ENCODE results near the gene SPATC1L. TPM values are rescaled to one million over a fixed set of nuclear protein-coding genes. Genes with fewer than 3 reads are reported as not detected.
"Not testable (repeated sequence)": the region's sequence is repeated elsewhere in the genome, so short reads cannot be mapped to it uniquely, and the experiment has no call there.

The SPATC1L gene
- polyA plus RNA-seq, 2 of the 4 experiments (the other 2 are of a cell fraction) = 0.14 TPM; not detected in 1

DNA sequence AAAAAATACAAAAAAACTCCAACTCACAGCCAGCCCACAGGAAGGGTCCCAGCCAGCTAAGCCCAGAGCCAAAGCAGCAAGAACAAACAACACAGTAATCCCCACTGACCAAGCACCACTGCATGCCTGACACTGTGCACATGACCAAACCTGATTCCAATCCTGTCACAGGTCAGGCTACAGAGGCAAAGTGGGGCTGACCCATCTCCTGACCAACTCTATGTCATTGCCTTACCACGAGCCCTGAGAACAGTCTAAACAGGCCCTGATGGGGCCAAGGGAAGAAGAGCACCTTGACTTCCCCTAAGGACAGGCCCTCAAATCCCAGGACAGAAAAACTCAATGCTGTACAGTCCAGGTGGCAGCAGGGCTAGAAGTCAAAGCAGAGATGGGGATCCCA is 41.9 kb upstream of the SPATC1L start:
- DNase-seq (ENCODE audit: low read depth in 1 of 2, low spot score in 1 of 2) (no peak), FAIRE-seq (no peak), ATAC-seq (no peak)
- no peak overlapping the region for H3K4me3 ChIP-seq
- H3K4me1 ChIP-seq = peaks cover 14% of the 10 kb centered on the region
- CTCF ChIA-PET = interaction anchor here (0.9 to 2.3 kb wide), 3 partner anchors 10 to 14 kb away, joined by 3 to 7 read pairs (median 5); no protein-coding TSS in a partner anchor
- no peak overlapping the region for H3K4me2 ChIP-seq
- WGBS (ENCODE audit: missing lambda C conversion rate) = 100% methylated on average over 1 of the region's 1 CpG
- no peak overlapping the region for H3K27ac ChIP-seq
- TF ChIP-seq HOXB5 (CRISPR knock-in tag; IDR thresholded peaks at IDR 0.05) = no peak
- no peak for TF ChIP-seq RNF2 (IDR thresholded peaks at IDR 0.05; ENCODE audit: borderline replicate concordance, low read depth)
- no peak for TF ChIP-seq CHD4 (IDR thresholded peaks at IDR 0.05; ENCODE audit: borderline replicate concordance)
- TF ChIP-seq, protein P1, sequence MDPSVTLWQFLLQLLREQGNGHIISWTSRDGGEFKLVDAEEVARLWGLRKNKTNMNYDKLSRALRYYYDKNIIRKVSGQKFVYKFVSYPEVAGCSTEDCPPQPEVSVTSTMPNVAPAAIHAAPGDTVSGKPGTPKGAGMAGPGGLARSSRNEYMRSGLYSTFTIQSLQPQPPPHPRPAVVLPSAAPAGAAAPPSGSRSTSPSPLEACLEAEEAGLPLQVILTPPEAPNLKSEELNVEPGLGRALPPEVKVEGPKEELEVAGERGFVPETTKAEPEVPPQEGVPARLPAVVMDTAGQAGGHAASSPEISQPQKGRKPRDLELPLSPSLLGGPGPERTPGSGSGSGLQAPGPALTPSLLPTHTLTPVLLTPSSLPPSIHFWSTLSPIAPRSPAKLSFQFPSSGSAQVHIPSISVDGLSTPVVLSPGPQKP (IDR thresholded peaks at IDR 0.05; ENCODE audit: low read depth, low read length) = no peak
- no peak for TF ChIP-seq HOXA7 (CRISPR knock-in tag; IDR thresholded peaks at IDR 0.05)
- no peak for TF ChIP-seq TFCP2L1 (CRISPR knock-in tag; IDR thresholded peaks at IDR 0.05)
- POLR2A ChIA-PET = no interaction called here
- H3K9me3 ChIP-seq = no peaks in the 10 kb centered on the region

DNA sequence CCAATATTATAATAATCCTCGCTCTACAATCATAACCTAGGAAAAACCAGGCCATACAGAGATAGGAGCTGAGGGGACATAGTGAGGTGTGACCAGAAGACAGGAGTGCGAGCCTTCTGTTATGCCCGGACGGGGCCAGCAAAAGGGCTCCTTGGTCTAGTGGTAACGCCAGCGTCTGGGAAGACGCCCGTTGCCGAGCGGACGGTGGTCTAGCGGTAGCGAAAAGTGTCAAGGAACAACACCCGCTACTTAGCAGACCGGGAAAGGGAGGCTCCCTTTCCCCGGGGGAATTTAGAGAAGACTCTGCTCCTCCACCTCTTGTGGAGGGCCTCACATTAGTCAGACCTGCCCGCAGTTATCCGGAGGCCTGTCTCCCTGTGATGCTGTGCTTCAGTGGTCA is 39.4 kb upstream of the SPATC1L start:
- FAIRE-seq; ATAC-seq; DNase-seq (ENCODE audit: low read depth in 1 of 2, low spot score in 1 of 2); H3K9me3 ChIP-seq; H3K27ac ChIP-seq; H3K4me2 ChIP-seq; H3K4me3 ChIP-seq; H3K4me1 ChIP-seq; POLR2A ChIA-PET: not testable (repeated sequence)
- CTCF ChIA-PET = interaction anchor here (1.0 kb wide), 1 partner anchor 70 kb away, joined by 3 read pairs; no protein-coding TSS in a partner anchor
- 94% methylated on average over 18 of the region's 18 CpGs for WGBS (ENCODE audit: missing lambda C conversion rate)

DNA sequence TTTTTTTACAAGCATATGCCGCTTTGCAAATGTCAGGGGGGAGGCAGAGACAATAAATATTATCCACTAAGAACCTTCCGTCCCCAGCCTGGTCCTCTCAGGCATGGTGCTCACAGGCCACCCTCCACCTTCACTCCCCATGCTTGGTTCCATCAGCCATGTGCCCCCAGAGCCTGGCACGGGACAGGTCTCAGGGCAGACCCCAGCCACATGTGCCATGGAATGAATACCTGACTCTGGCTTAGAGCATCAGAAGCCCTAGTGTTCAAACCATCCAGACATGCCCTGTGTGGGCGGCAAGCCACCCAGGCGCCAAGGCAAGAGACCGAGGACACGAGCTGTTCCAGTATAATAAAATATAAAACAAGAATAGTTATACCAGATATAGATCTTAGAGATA is 39.0 kb upstream of the SPATC1L start:
- FAIRE-seq = no peak
- 81% methylated on average over 7 of the region's 7 CpGs for WGBS (ENCODE audit: missing lambda C conversion rate)
- ChIA-PET POLR2A (no interaction called here), CTCF (interaction anchor here (1.0 kb wide), 1 partner anchor 70 kb away, joined by 3 read pairs; no protein-coding TSS in a partner anchor)
- Histone ChIP-seq H3K27ac (no peak overlapping the region), H3K9me3 (no peaks in the 10 kb centered on the region), H3K4me1 (peaks cover 9% of the 10 kb centered on the region; the same call in 1 of the 3 replicates), H3K4me2 (no peak overlapping the region), H3K4me3 (no peak overlapping the region)
- TF ChIP-seq RFX5 (IDR thresholded peaks at IDR 0.05) (no peak), FOSL2 (IDR thresholded peaks at IDR 0.05) (no peak), FOSL2 (CRISPR knock-in tag; IDR thresholded peaks at IDR 0.05) (no peak), CHD4 (IDR thresholded peaks at IDR 0.05; ENCODE audit: borderline replicate concordance) (no peak), ZFP36 (IDR thresholded peaks at IDR 0.05; ENCODE audit: borderline replicate concordance, partially characterized antibody) (no peak), HEYL (CRISPR knock-in tag; IDR thresholded peaks at IDR 0.05) (no peak)
- no peak for ATAC-seq
- DNase-seq (ENCODE audit: low read depth in 1 of 2, low spot score in 1 of 2) = no peak

DNA sequence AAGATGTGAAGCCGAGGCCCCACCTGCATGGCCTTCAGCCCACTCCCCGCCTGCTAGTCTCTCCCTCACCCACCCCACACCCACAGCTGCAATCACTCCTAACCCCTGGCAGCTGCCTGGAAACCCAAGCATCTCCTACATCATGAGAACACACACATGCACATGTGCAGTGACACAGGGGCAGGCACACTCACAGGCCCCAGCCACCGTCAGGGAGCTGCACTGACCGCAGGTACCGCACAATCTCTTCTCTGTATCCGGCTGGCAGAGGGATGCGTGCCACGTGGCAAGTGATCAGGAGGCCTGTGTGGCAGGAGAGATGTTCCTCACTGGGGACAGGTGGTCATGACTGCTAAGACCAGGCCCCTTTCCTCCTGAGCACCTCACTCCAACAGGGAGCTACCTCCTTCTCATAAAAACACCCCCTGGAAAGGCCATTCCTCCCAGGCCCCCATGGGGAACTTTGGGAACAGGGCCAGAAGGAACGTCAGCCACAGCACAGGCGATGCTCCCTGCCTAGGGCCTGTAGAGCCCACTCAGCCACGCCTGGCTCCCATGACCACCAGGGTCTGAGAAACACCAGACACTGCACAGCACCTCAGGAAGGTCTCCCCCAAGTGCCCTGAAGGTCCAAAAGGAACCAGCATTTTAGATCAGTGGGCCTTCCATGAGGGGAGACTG is 38.3 kb upstream of the SPATC1L start:
- H3K4me2 ChIP-seq = no peak overlapping the region
- H3K4me3 ChIP-seq = no peak overlapping the region
- TF ChIP-seq HOXB13 (CRISPR knock-in tag; IDR thresholded peaks at IDR 0.05; ENCODE audit: low read depth) = no peak
- no peak for TF ChIP-seq KDM1A (IDR thresholded peaks at IDR 0.05; ENCODE audit: low read depth)
- TF ChIP-seq TFCP2L1 (CRISPR knock-in tag; IDR thresholded peaks at IDR 0.05) = no peak
- no peak for TF ChIP-seq JUNB (IDR thresholded peaks at IDR 0.05)
- TF ChIP-seq PHF8 (IDR thresholded peaks at IDR 0.05; ENCODE audit: borderline replicate concordance, low read depth) = no peak
- no peak for TF ChIP-seq CHD2 (IDR thresholded peaks at IDR 0.05; ENCODE audit: low read length, partially characterized antibody)
- H3K27ac ChIP-seq = no peak overlapping the region
- DNase-seq (ENCODE audit: low read depth in 1 of 2, low spot score in 1 of 2) (no peak), FAIRE-seq (no peak), ATAC-seq (no peak)
- peaks cover 7% of the 10 kb centered on the region; the same call in 1 of the 3 replicates for H3K4me1 ChIP-seq
- no peaks in the 10 kb centered on the region for H3K9me3 ChIP-seq
- POLR2A ChIA-PET = no interaction called here
- WGBS (ENCODE audit: missing lambda C conversion rate) = 81% methylated on average over 8 of the region's 11 CpGs
- CTCF ChIA-PET = interaction anchor here (1.0 kb wide), 1 partner anchor 69 kb away, joined by 3 read pairs; no protein-coding TSS in a partner anchor
